Activated CD4-positive, alpha-beta memory T cell treated with anti-CD3 and anti-CD28 coated beads, Interleukin-2, amount 10 ng/mL, durations not matched to agents 7 days and 5 days (primary cell): ENCODE results near the gene NTNG1. TPM values are rescaled to one million over a fixed set of nuclear protein-coding genes. Genes with fewer than 3 reads are reported as not detected.
A peak's percentile ranks its signal among the peaks of the same experiment; 100 is the strongest.

Experiments
- CTCF ChIA-PET: fragments of 350-600 bp; sonication (Branson Sonifier 250); formaldehyde crosslinking; loops from one replicate; lab custom pipeline; 2021; ENCODE audit warnings: antibody characterized with exemption, inconsistent platforms; lab: Charles Lee
- POLR2A ChIA-PET: fragments of 350-600 bp; sonication (Branson Sonifier 250); formaldehyde crosslinking; loops from one replicate; lab custom pipeline; 2021; ENCODE audit warnings: antibody characterized with exemption; lab: Charles Lee
- DNase-seq: peaks from one replicate; pipeline ENCODE4 v3.0.0-alpha.2; 2020
- H3K27ac Mint-ChIP-seq: one replicate; pipeline ENCODE4 v1.8.0; 2021; ENCODE audit warnings: mild to moderate bottlenecking, mixed read lengths
- H3K27me3 Mint-ChIP-seq: one replicate; pipeline ENCODE4 v1.8.0; 2021; ENCODE audit warnings: mixed read lengths
- H3K36me3 Mint-ChIP-seq: one replicate; pipeline ENCODE4 v1.8.0; 2021; ENCODE audit warnings: low read depth, mixed read lengths
- H3K4me1 Mint-ChIP-seq: one replicate; pipeline ENCODE4 v1.8.0; 2021; ENCODE audit warnings: mixed read lengths
- H3K4me3 Mint-ChIP-seq: one replicate; pipeline ENCODE4 v1.8.0; 2021; ENCODE audit warnings: mild to moderate bottlenecking, mixed read lengths
- H3K9me3 Mint-ChIP-seq: one replicate; pipeline ENCODE4 v1.8.0; 2021; ENCODE audit warnings: mixed read lengths
- total RNA-seq, 2 experiments: library from RNA; stranded (reverse); gene quantifications; one replicate each; pipeline ENCODE4 v1.2.3, GENCODE V29; 2021

The NTNG1 gene
- total RNA-seq, 2 experiments from 2014 or later, result not detected

- Mint-ChIP-seq H3K4me3 (no peak overlapping the region), H3K27ac (no peak overlapping the region), H3K9me3 (no peaks in the 10 kb centered on the region), H3K4me1 (no peaks in the 10 kb centered on the region), H3K27me3 (no peaks in the 10 kb centered on the region), H3K36me3 (no peaks in the 10 kb centered on the region)
- CTCF ChIA-PET, result no interaction called here
- POLR2A ChIA-PET, result no interaction called here
- DNase-seq, result no peak
Measured at GRCh38 chr1:107523061-107523460, 382.2 kb downstream of the NTNG1 start.

- CTCF ChIA-PET, result no interaction called here
Measured at GRCh38 chr1:107523736-107524135, 382.9 kb downstream of the NTNG1 start.

GRCh38 chr1:107524301-107524700 lies 383.5 kb downstream of the NTNG1 start:
- Mint-ChIP-seq H3K27ac (no peak overlapping the region), H3K36me3 (no peaks in the 10 kb centered on the region), H3K4me3 (no peak overlapping the region), H3K9me3 (no peaks in the 10 kb centered on the region), H3K4me1 (no peaks in the 10 kb centered on the region), H3K27me3 (no peaks in the 10 kb centered on the region)
- ChIA-PET POLR2A (no interaction called here), CTCF (no interaction called here)
- DNase-seq, result no peak

More at GRCh38 chr1:107523736-107524135, 382.9 kb downstream of the NTNG1 start:
- Mint-ChIP-seq H3K4me1 (no peaks in the 10 kb centered on the region), H3K36me3 (no peaks in the 10 kb centered on the region), H3K27me3 (no peaks in the 10 kb centered on the region), H3K27ac (no peak overlapping the region), H3K9me3 (no peaks in the 10 kb centered on the region), H3K4me3 (no peak overlapping the region)
- POLR2A ChIA-PET, result no interaction called here
- DNase-seq, result no peak

- H3K4me1 Mint-ChIP-seq, result no peaks in the 10 kb centered on the region
- DNase-seq, result no peak
- H3K27ac Mint-ChIP-seq, result no peak overlapping the region
- CTCF ChIA-PET, result no interaction called here
- H3K27me3 Mint-ChIP-seq, result no peaks in the 10 kb centered on the region
- POLR2A ChIA-PET, result no interaction called here
- H3K36me3 Mint-ChIP-seq, result no peaks in the 10 kb centered on the region
- H3K4me3 Mint-ChIP-seq, result no peak overlapping the region
- no peaks in the 10 kb centered on the region for H3K9me3 Mint-ChIP-seq
Measured at GRCh38 chr1:107525145-107525544, 384.3 kb downstream of the NTNG1 start.

GRCh38 chr1:107525961-107526360 lies 385.1 kb downstream of the NTNG1 start:
- no peaks in the 10 kb centered on the region for H3K9me3 Mint-ChIP-seq
- H3K4me3 Mint-ChIP-seq, result no peak overlapping the region
- H3K36me3 Mint-ChIP-seq, result no peaks in the 10 kb centered on the region
- no peaks in the 10 kb centered on the region for H3K4me1 Mint-ChIP-seq
- ChIA-PET POLR2A (no interaction called here), CTCF (no interaction called here)
- DNase-seq, result no peak
- H3K27ac Mint-ChIP-seq, result no peak overlapping the region
- H3K27me3 Mint-ChIP-seq, result no peaks in the 10 kb centered on the region

- H3K36me3 Mint-ChIP-seq, result no peaks in the 10 kb centered on the region
- DNase-seq, result no peak
- ChIA-PET POLR2A (no interaction called here), CTCF (no interaction called here)
- H3K4me1 Mint-ChIP-seq, result no peaks in the 10 kb centered on the region
- no peak overlapping the region for H3K4me3 Mint-ChIP-seq
- H3K27me3 Mint-ChIP-seq, result no peaks in the 10 kb centered on the region
- no peaks in the 10 kb centered on the region for H3K9me3 Mint-ChIP-seq
- no peak overlapping the region for H3K27ac Mint-ChIP-seq
Measured at GRCh38 chr1:107526524-107527198, 385.8 kb downstream of the NTNG1 start.

- no peaks in the 10 kb centered on the region for H3K36me3 Mint-ChIP-seq
- ChIA-PET POLR2A (no interaction called here), CTCF (interaction anchor here (1.2 to 2.2 kb wide), 3 partner anchors 11 to 98 kb away, joined by 4 to 8 read pairs (median 4); no protein-coding TSS in a partner anchor)
- DNase-seq, result peak; percentile 17
- no peak overlapping the region for H3K4me3 Mint-ChIP-seq
- H3K9me3 Mint-ChIP-seq, result no peaks in the 10 kb centered on the region
- H3K4me1 Mint-ChIP-seq, result no peaks in the 10 kb centered on the region
- H3K27ac Mint-ChIP-seq, result no peak overlapping the region
- no peaks in the 10 kb centered on the region for H3K27me3 Mint-ChIP-seq
Measured at GRCh38 chr1:107529511-107530149, 388.8 kb downstream of the NTNG1 start.

GRCh38 chr1:107530543-107530942 lies 389.7 kb downstream of the NTNG1 start:
- Mint-ChIP-seq H3K9me3 (no peaks in the 10 kb centered on the region), H3K4me1 (no peaks in the 10 kb centered on the region), H3K36me3 (no peaks in the 10 kb centered on the region), H3K4me3 (no peak overlapping the region), H3K27me3 (no peaks in the 10 kb centered on the region), H3K27ac (no peak overlapping the region)
- ChIA-PET CTCF (interaction anchor here (1.1 to 2.2 kb wide), 3 partner anchors 11 to 160 kb away, joined by 4 to 8 read pairs (median 4); no protein-coding TSS in a partner anchor), POLR2A (no interaction called here)
- no peak for DNase-seq

- Mint-ChIP-seq H3K27me3 (no peaks in the 10 kb centered on the region), H3K36me3 (no peaks in the 10 kb centered on the region), H3K4me1 (no peaks in the 10 kb centered on the region), H3K27ac (no peak overlapping the region), H3K4me3 (no peak overlapping the region), H3K9me3 (no peaks in the 10 kb centered on the region)
- ChIA-PET CTCF (interaction anchor here (1.1 to 2.2 kb wide), 2 partner anchors 100 to 161 kb away, joined by 4 to 8 read pairs; no protein-coding TSS in a partner anchor), POLR2A (no interaction called here)
- no peak for DNase-seq
Measured at GRCh38 chr1:107531065-107531908, 390.4 kb downstream of the NTNG1 start.

- CTCF ChIA-PET, result no interaction called here
- no peak for DNase-seq
- no peaks in the 10 kb centered on the region for H3K4me1 Mint-ChIP-seq
- no peaks in the 10 kb centered on the region for H3K27me3 Mint-ChIP-seq
- no peak overlapping the region for H3K27ac Mint-ChIP-seq
- POLR2A ChIA-PET, result no interaction called here
- H3K9me3 Mint-ChIP-seq, result no peaks in the 10 kb centered on the region
- no peak overlapping the region for H3K4me3 Mint-ChIP-seq
- no peaks in the 10 kb centered on the region for H3K36me3 Mint-ChIP-seq
Measured at GRCh38 chr1:107532318-107532717, 391.5 kb downstream of the NTNG1 start.

Other genes starting within 250 kb of the NTNG1 start
- 10 to 100 TPM; 11.8 to 12.5 TPM for gene PRMT6, start 84.4 kb upstream of the NTNG1 start, total RNA-seq